KMS-11 (cell line): ENCODE data around the gene STAT4.

Source experiments
- H2AFZ ChIP-seq: fragments of 200-600 bp; sonication (generic); 2 replicates; pipeline ENCODE4 v1.6.1; 2016; ENCODE audit warnings: antibody characterized with exemption, mixed run types, low read depth
- H3K27ac ChIP-seq: fragments of 200-600 bp; sonication (generic); 2 replicates; pipeline ENCODE4 v1.6.1; 2016; ENCODE audit warnings: mild to moderate bottlenecking, mixed run types
- H3K27me3 ChIP-seq: fragments of 200-600 bp; sonication (generic); 2 replicates; pipeline ENCODE4 v1.6.1; 2017; ENCODE audit warnings: mild to moderate bottlenecking, low read depth, mixed run types, moderate library complexity; ENCODE audit not compliant: insufficient read depth
- H3K36me3 ChIP-seq: fragments of 200-600 bp; sonication (generic); 2 replicates; pipeline ENCODE4 v1.6.1; 2017; ENCODE audit warnings: mild to moderate bottlenecking, mixed run types; ENCODE audit not compliant: insufficient read depth
- H3K4me1 ChIP-seq: fragments of 200-600 bp; sonication (generic); 2 replicates; pipeline ENCODE4 v1.6.1; 2016; ENCODE audit warnings: mild to moderate bottlenecking, low read depth, mixed run types; ENCODE audit not compliant: poor library complexity, severe bottlenecking
- H3K4me2 ChIP-seq: fragments of 200-600 bp; sonication (generic); 2 replicates; pipeline ENCODE4 v1.7.0; 2016; ENCODE audit warnings: mild to moderate bottlenecking, mixed run types
- H3K4me3 ChIP-seq: fragments of 200-600 bp; sonication (generic); IDR thresholded peaks from 2 replicates; pipeline ENCODE4 v1.6.1; 2017; ENCODE audit warnings: low read depth, low read length, mixed read lengths; ENCODE audit not compliant: insufficient read depth
- H3K79me2 ChIP-seq: fragments of 200-600 bp; sonication (generic); 2 replicates; pipeline ENCODE4 v1.6.1; 2016; ENCODE audit warnings: low read depth, mixed run types; ENCODE audit not compliant: insufficient read depth
- H3K9ac ChIP-seq: fragments of 200-600 bp; sonication (generic); 2 replicates; pipeline ENCODE4 v1.6.1; 2016; ENCODE audit warnings: mild to moderate bottlenecking, mixed run types
- H4K20me1 ChIP-seq: fragments of 200-600 bp; sonication (generic); 2 replicates; pipeline ENCODE4 v1.6.1; 2016; ENCODE audit warnings: mild to moderate bottlenecking, mixed run types; ENCODE audit not compliant: insufficient read depth
- TF ChIP-seq, protein P1 (sequence below): fragments of 200-600 bp; sonication (generic); conservative IDR thresholded peaks from 2 replicates; pipeline ENCODE4 v1.6.1; 2017; ENCODE audit warnings: low read depth, mild to moderate bottlenecking, antibody characterized with exemption, low read length, moderate library complexity, mixed read lengths

The STAT4 gene

GRCh38 chr2:191039616-191040015 lies 111.2 kb downstream of the STAT4 start:
- Histone ChIP-seq H4K20me1 (no peaks in the 10 kb centered on the region), H3K79me2 (no peaks in the 10 kb centered on the region), H3K4me3 (no peak overlapping the region), H3K36me3 (no peaks in the 10 kb centered on the region), H3K27me3 (no peaks in the 10 kb centered on the region), H3K27ac (no peak overlapping the region), H2AFZ (no peak overlapping the region), H3K4me1 (peaks cover 12% of the 10 kb centered on the region), H3K4me2 (no peak overlapping the region), H3K9ac (no peak overlapping the region)
- TF ChIP-seq, protein P1, sequence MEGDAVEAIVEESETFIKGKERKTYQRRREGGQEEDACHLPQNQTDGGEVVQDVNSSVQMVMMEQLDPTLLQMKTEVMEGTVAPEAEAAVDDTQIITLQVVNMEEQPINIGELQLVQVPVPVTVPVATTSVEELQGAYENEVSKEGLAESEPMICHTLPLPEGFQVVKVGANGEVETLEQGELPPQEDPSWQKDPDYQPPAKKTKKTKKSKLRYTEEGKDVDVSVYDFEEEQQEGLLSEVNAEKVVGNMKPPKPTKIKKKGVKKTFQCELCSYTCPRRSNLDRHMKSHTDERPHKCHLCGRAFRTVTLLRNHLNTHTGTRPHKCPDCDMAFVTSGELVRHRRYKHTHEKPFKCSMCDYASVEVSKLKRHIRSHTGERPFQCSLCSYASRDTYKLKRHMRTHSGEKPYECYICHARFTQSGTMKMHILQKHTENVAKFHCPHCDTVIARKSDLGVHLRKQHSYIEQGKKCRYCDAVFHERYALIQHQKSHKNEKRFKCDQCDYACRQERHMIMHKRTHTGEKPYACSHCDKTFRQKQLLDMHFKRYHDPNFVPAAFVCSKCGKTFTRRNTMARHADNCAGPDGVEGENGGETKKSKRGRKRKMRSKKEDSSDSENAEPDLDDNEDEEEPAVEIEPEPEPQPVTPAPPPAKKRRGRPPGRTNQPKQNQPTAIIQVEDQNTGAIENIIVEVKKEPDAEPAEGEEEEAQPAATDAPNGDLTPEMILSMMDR, result no peak

DNA sequence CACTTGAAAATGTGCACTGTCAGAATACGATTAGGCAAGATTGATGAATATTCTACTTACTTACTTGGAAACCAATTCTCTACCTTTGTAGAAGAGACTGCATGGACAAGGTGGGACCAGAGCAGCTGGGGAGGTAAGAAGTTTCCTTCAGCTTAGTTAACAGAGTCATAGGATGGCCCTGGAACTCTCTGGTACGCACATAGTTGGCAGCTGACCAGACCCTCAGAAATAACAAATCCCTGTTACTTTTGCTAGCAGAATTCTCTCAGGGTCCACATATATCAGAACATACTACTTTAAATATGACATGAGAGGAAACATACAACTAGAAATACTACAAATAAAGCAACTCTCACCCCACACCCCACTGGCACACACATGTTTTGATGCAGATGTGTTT lies 112.1 kb downstream of the STAT4 start:
- Histone ChIP-seq H3K4me3 (no peak overlapping the region), H3K27me3 (no peaks in the 10 kb centered on the region), H2AFZ (peak overlapping the region; percentile 17; the same call in 1 of the 2 replicates), H3K79me2 (no peaks in the 10 kb centered on the region), H3K36me3 (no peaks in the 10 kb centered on the region), H3K4me1 (peaks cover 12% of the 10 kb centered on the region), H3K27ac (no peak overlapping the region), H4K20me1 (no peaks in the 10 kb centered on the region), H3K4me2 (peak overlapping the region; percentile 54), H3K9ac (no peak overlapping the region)
- TF ChIP-seq, protein P1, result no peak

DNA sequence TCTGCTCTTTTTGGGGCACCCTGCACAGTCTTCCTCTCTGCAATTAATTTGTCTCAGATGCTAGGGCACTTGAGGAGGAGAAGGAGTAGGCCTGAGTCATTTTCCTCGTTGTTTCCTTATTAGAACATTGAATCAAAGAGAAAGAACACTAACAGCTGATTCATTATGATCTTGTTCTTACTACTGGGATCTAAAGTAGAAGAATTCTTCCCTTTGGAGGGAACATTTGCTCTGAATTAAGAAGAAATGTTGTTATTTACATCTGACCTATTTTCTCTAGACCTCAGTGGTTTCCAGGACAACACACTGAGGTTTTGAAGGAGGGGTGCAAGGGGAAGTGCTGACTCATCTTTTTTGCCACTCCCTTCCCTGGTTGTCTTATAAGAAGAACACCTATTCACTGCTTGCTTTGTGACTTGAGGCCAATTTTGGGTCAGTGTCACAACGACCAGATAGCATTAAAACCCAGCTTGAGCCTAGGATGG lies 112.5 kb downstream of the STAT4 start:
- Histone ChIP-seq H2AFZ (peak overlapping the region; percentile 17; the same call in 1 of the 2 replicates), H3K27ac (0 out of 2 replicates have a peak overlapping the region, but pooled peaks have one; percentile 4), H3K4me2 (peak overlapping the region; percentile 54), H3K27me3 (no peaks in the 10 kb centered on the region), H3K36me3 (no peaks in the 10 kb centered on the region), H3K9ac (no peak overlapping the region), H3K4me3 (no peak overlapping the region), H3K4me1 (peaks cover 12% of the 10 kb centered on the region), H3K79me2 (no peaks in the 10 kb centered on the region), H4K20me1 (no peaks in the 10 kb centered on the region)
- TF ChIP-seq, protein P1, result no peak

- Histone ChIP-seq H3K27me3 (no peaks in the 10 kb centered on the region), H3K4me1 (peaks cover 12% of the 10 kb centered on the region), H3K27ac (no peak overlapping the region), H3K36me3 (no peaks in the 10 kb centered on the region), H3K9ac (no peak overlapping the region), H3K4me3 (no peak overlapping the region), H3K79me2 (no peaks in the 10 kb centered on the region), H3K4me2 (no peak overlapping the region), H4K20me1 (no peaks in the 10 kb centered on the region), H2AFZ (no peak overlapping the region)
- TF ChIP-seq, protein P1, result no peak
Observed at GRCh38 chr2:191037351-191037750, 113.4 kb downstream of the STAT4 start.
